Measurements from ENCODE around the gene SPTLC3. TPM values are rescaled to one million over a fixed set of nuclear protein-coding genes. Genes with fewer than 3 reads are reported as not detected.

Gene SPTLC3
- total and polyA plus RNA-seq, 2 of the 13 experiments (the other 11 are each of a cell fraction or from before 2014, with no cell fraction given): 20.5 to 95.6 TPM

- ChIA-PET POLR2A (interaction anchor here (1.4 kb wide), 1 partner anchor 21 kb away, joined by 5 read pairs; no protein-coding TSS in a partner anchor), CTCF (ENCODE audit: low intra/inter-chr PET ratio, low total read pairs) (no interaction called here)
- FAIRE-seq: no peak
- Histone ChIP-seq H3K27me3 (ENCODE audit: control insufficient read depth in 1 of 2, insufficient read depth in 2 of 2, low read length in 2 of 2) (no peaks in the 10 kb centered on the region), H3K79me2 (ENCODE audit: insufficient read depth, low read length) (peaks cover 4% of the 10 kb centered on the region), H3K4me1 (ENCODE audit: insufficient read depth, low read length) (no peaks in the 10 kb centered on the region), H3K4me3 (replicated peaks in 1 of 3; ENCODE audit: insufficient read depth in 1 of 3, low read depth in 2 of 3, low read length in 3 of 3) (no peak overlapping the region), H3K27ac (ENCODE audit: extremely low read length, insufficient read depth, low read length) (no peak overlapping the region), H3K9ac (ENCODE audit: insufficient read depth, low read depth, low read length) (no peak overlapping the region), H3K36me3 (replicated peaks in 1 of 2; ENCODE audit: control insufficient read depth in 1 of 2, insufficient read depth in 2 of 2, low read length in 2 of 2) (peaks cover 6 to 18% of the 10 kb centered on the region in 2 experiments), H3K9me3 (ENCODE audit: low read length) (no peaks in the 10 kb centered on the region), H4K20me1 (ENCODE audit: insufficient read depth, low read length) (no peaks in the 10 kb centered on the region), H3K4me2 (ENCODE audit: low read depth, low read length) (no peak overlapping the region), H2AFZ (ENCODE audit: low read length) (no peak overlapping the region)
- intact Hi-C loops (cut with micrococcal nuclease; ENCODE audit: unreplicated experiment) (loop anchor here (2.0 kb wide), 1 partner anchor 21 kb away; no protein-coding TSS in a partner anchor), in situ Hi-C loops (cut with HindIII; ENCODE audit: extremely low pct_ligation_motif_present, low pct_unique_long_range_greater_than_20kb) (no loop called here)
- ATAC-seq: no peak
- WGBS (ENCODE audit: low lambda C conversion rate): 97% methylated on average over 3 of the region's 3 CpGs
- no TSS peak for BruUV-seq (replicated peaks)
- DNase-seq (ENCODE audit: low spot score): no peak
- peak; percentile 38; the same call in 1 of the 2 replicates for TF ChIP-seq MNT (IDR thresholded peaks at IDR 0.05)
- no peak for TF ChIP-seq REPIN1 (CRISPR knock-in tag; IDR thresholded peaks at IDR 0.05; ENCODE audit: borderline replicate concordance, low read depth)
Observed at GRCh38 chr20:13037727-13038126, 29.0 kb downstream of the SPTLC3 start.

GRCh38 chr20:13041574-13042457 lies 33.0 kb downstream of the SPTLC3 start:
- 96% methylated on average over 4 of the region's 4 CpGs for WGBS (ENCODE audit: low lambda C conversion rate)
- Histone ChIP-seq H3K4me1 (ENCODE audit: insufficient read depth, low read length) (peaks cover 26% of the 10 kb centered on the region), H3K4me3 (replicated peaks in 1 of 3; ENCODE audit: insufficient read depth in 1 of 3, low read depth in 2 of 3, low read length in 3 of 3) (no peak overlapping the region), H4K20me1 (ENCODE audit: insufficient read depth, low read length) (no peaks in the 10 kb centered on the region), H3K27me3 (ENCODE audit: control insufficient read depth in 1 of 2, insufficient read depth in 2 of 2, low read length in 2 of 2) (no peaks in the 10 kb centered on the region), H2AFZ (ENCODE audit: low read length) (no peak overlapping the region), H3K27ac (ENCODE audit: extremely low read length, insufficient read depth, low read length) (no peak overlapping the region), H3K9me3 (ENCODE audit: low read length) (no peaks in the 10 kb centered on the region), H3K4me2 (ENCODE audit: low read depth, low read length) (no peak overlapping the region), H3K36me3 (replicated peaks in 1 of 2; ENCODE audit: control insufficient read depth in 1 of 2, insufficient read depth in 2 of 2, low read length in 2 of 2) (peaks cover 8 to 28% of the 10 kb centered on the region in 2 experiments), H3K79me2 (ENCODE audit: insufficient read depth, low read length) (peaks cover 8% of the 10 kb centered on the region), H3K9ac (ENCODE audit: insufficient read depth, low read depth, low read length) (no peak overlapping the region)
- intact Hi-C loops (cut with micrococcal nuclease; ENCODE audit: unreplicated experiment) (loop anchor here (5.0 kb wide), 1 partner anchor 1470 kb away; no protein-coding TSS in a partner anchor), in situ Hi-C loops (cut with HindIII; ENCODE audit: extremely low pct_ligation_motif_present, low pct_unique_long_range_greater_than_20kb) (no loop called here)
- TF ChIP-seq ELF1 (CRISPR knock-in tag; IDR thresholded peaks at IDR 0.05): no peak
- 0 out of 2 replicates have a peak, but pooled peaks have one; percentile 45 for TF ChIP-seq FOXO4 (CRISPR knock-in tag; conservative IDR thresholded peaks at IDR 0.05)
- ATAC-seq: no peak; the same call in 2 of the 3 replicates
- POLR2A ChIA-PET: no interaction called here
- no peak for DNase-seq (ENCODE audit: low spot score)
- no peak for FAIRE-seq
- BruUV-seq (replicated peaks): no TSS peak
- CTCF ChIA-PET (ENCODE audit: low intra/inter-chr PET ratio, low total read pairs): no interaction called here
